ENCODE measurements around the gene ZNF469. TPM values are rescaled to one million over a fixed set of nuclear protein-coding genes. Genes with fewer than 3 reads are reported as not detected.

Gene ZNF469
- total and polyA plus RNA-seq, 9 donors: 0.52 to 16.2 (median 5.5) TPM

GRCh38 chr16:88421301-88421700 is 38.5 kb downstream of the ZNF469 start:
- H3K4me3 ChIP-seq: no peak overlapping the region
- H3K27me3 ChIP-seq: no peaks in the 10 kb centered on the region
- intact Hi-C loops (cut with DNase I): no loop called here
- H3K9me3 ChIP-seq: no peaks in the 10 kb centered on the region
- 82 to 94% (median 89%) methylated on average over 13 to 14 of the region's 14 CpGs for WGBS, 3 donors
- no peaks in the 10 kb centered on the region for H3K4me1 ChIP-seq (ENCODE audit: insufficient read depth)
- no peaks in the 10 kb centered on the region for H3K36me3 ChIP-seq
- TF ChIP-seq EP300 (IDR thresholded peaks at IDR 0.05): no peak
- no peak for TF ChIP-seq POLR2A (IDR thresholded peaks at IDR 0.05)
- TF ChIP-seq CTCF (IDR thresholded peaks at IDR 0.05): no peak
- no peak overlapping the region for H3K27ac ChIP-seq
- no peak for DNase-seq

DNA sequence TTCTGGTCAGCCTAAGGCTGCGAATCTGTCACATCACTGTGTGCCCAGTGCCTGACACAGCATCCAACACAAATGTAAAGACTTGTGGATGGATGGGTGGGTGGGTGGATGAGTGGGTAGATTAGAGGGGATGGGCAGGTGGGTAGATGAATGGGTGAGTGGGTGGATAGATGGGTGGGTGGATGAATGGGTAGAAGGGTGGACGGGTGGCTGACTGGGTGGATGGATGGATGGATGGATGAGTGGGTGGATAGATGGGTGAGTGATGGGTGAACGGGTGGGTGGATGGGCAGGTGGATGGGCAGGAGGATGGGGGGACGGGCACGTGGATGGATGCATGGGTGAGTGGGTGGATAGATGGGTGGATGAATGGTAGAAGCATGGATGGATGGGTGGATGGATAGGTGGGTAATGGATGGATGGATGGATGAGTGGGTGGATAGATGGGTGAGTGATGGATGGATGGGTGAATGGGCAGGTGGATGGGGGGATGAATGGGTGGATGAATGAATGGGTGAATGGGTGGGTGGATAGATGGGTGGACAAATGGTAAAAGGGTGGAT is 39.2 kb downstream of the ZNF469 start:
- TF ChIP-seq POLR2A (IDR thresholded peaks at IDR 0.05) (no peak), CTCF (IDR thresholded peaks at IDR 0.05) (no peak), EP300 (IDR thresholded peaks at IDR 0.05) (no peak)
- H3K27me3 ChIP-seq: no peaks in the 10 kb centered on the region
- no peaks in the 10 kb centered on the region for H3K9me3 ChIP-seq
- intact Hi-C loops (cut with DNase I): no loop called here
- no peak for DNase-seq
- H3K27ac ChIP-seq: no peak overlapping the region
- WGBS, 3 donors: 54 to 57% (median 56%) methylated on average over 5 of the region's 5 CpGs
- no peak overlapping the region for H3K4me3 ChIP-seq
- H3K4me1 ChIP-seq (ENCODE audit: insufficient read depth): no peaks in the 10 kb centered on the region
- no peaks in the 10 kb centered on the region for H3K36me3 ChIP-seq

DNA sequence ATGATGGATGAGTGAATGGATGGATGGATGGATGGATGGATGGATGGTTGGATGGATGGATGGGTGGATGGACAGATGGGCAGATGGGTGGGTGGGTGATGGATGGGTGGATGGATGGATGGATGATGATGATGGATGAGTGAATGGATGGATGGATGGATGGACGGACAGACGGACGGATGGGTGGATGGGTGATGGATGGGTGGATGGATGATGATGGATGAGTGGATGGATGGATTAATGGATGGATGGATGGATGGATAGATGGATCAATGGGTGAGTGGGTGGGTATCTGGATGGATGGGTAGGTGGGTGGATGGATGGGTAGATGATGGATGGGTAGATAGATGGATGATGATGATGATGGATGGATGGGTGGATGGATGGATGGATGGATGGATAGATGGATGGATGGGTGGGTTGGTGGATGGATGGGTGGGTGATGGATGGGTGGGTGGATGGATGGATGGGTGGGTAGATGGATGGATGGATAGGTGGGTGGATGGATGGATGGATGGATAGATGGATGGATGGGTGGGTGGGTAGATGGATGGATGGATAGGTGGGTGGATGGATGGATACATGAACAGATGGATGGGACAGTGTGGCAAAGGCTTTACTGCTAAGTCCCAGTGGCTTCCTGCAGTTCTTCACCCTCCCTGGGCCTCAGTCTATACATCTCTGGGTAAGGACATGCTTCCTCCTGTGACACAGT is 40.1 kb downstream of the ZNF469 start:
- H3K36me3 ChIP-seq: no peaks in the 10 kb centered on the region
- no peaks in the 10 kb centered on the region for H3K27me3 ChIP-seq
- 42 to 54% (median 52%) methylated on average over 3 of the region's 3 CpGs for WGBS, 3 donors
- no peak overlapping the region for H3K4me3 ChIP-seq
- H3K4me1 ChIP-seq (ENCODE audit: insufficient read depth): no peaks in the 10 kb centered on the region
- no peak for DNase-seq
- intact Hi-C loops (cut with DNase I): no loop called here
- no peak overlapping the region for H3K27ac ChIP-seq
- TF ChIP-seq EP300 (IDR thresholded peaks at IDR 0.05) (no peak), POLR2A (IDR thresholded peaks at IDR 0.05) (no peak), CTCF (IDR thresholded peaks at IDR 0.05) (no peak)
- no peaks in the 10 kb centered on the region for H3K9me3 ChIP-seq

DNA sequence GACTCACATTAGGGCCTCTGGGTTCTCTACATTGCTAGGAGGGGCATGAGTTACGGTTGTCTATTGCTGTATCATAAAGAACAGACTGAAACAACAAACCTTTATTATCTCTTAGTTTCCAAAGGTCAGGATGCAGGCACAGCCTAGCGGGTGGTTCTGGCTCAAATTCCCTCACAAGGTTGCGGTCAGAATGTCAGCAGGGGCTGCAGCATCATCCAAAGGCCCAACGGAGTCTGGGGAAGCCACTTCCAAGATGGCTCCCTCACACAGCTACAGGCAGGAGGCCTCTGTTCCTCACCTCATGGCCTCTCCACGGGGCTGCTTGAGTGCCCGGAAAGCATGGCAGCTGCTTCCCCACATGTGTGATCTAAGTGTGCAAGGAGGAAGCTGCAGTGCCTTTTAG is 40.7 kb downstream of the ZNF469 start:
- no peak for DNase-seq
- no peaks in the 10 kb centered on the region for H3K4me1 ChIP-seq (ENCODE audit: insufficient read depth)
- TF ChIP-seq POLR2A (IDR thresholded peaks at IDR 0.05) (no peak), CTCF (IDR thresholded peaks at IDR 0.05) (no peak), EP300 (IDR thresholded peaks at IDR 0.05) (no peak)
- 89 to 94% (median 89%) methylated on average over 6 of the region's 6 CpGs for WGBS, 3 donors
- no peaks in the 10 kb centered on the region for H3K36me3 ChIP-seq
- H3K9me3 ChIP-seq: no peaks in the 10 kb centered on the region
- H3K27me3 ChIP-seq: no peaks in the 10 kb centered on the region
- H3K27ac ChIP-seq: no peak overlapping the region
- H3K4me3 ChIP-seq: no peak overlapping the region
- intact Hi-C loops (cut with DNase I): no loop called here
